ENCODE results near the gene GSDMA. TPM values are rescaled to one million over a fixed set of nuclear protein-coding genes. Genes with fewer than 3 reads are reported as not detected.

The GSDMA gene
- total and polyA plus RNA-seq, 2 experiments from 2014 or later: not detected

GRCh38 chr17:40019140-40019991, 56.6 kb downstream of the GSDMA start:
- no peak for TF ChIP-seq CTCF (IDR thresholded peaks at IDR 0.05; ENCODE audit: low read depth, low read length)
- no peak overlapping the region for H3K4me3 ChIP-seq
- H3K36me3 ChIP-seq: peaks cover 15% of the 10 kb centered on the region
- peaks cover 13% of the 10 kb centered on the region for H3K4me1 ChIP-seq (ENCODE audit: low read depth)
- no peaks in the 10 kb centered on the region for H3K27me3 ChIP-seq
- peak overlapping the region; percentile 88 for H3K27ac ChIP-seq
- DNase-seq (ENCODE audit: low read depth in 1 of 2, low spot score in 1 of 2): peak in 1 of 2 donors; percentile 84
- no peaks in the 10 kb centered on the region for H3K9me3 ChIP-seq (ENCODE audit: low read depth)

- no peak for DNase-seq (ENCODE audit: low read depth in 1 of 2, low spot score in 1 of 2)
- H3K9me3 ChIP-seq (ENCODE audit: low read depth): no peaks in the 10 kb centered on the region
- H3K4me3 ChIP-seq: no peak overlapping the region
- peaks cover 16% of the 10 kb centered on the region for H3K36me3 ChIP-seq
- no peak overlapping the region for H3K27ac ChIP-seq
- H3K27me3 ChIP-seq: no peaks in the 10 kb centered on the region
- H3K4me1 ChIP-seq (ENCODE audit: low read depth): peaks cover 13% of the 10 kb centered on the region
- no peak for TF ChIP-seq CTCF (IDR thresholded peaks at IDR 0.05; ENCODE audit: low read depth, low read length)
These were observed 57.3 kb downstream of the GSDMA start for GRCh38 chr17:40020146-40020545.

- peak in 1 of 2 donors; percentile 59 for DNase-seq (ENCODE audit: low read depth in 1 of 2, low spot score in 1 of 2)
- no peak for TF ChIP-seq CTCF (IDR thresholded peaks at IDR 0.05; ENCODE audit: low read depth, low read length)
- Histone ChIP-seq H3K27ac (no peak overlapping the region), H3K27me3 (no peaks in the 10 kb centered on the region), H3K4me1 (ENCODE audit: low read depth) (peaks cover 13% of the 10 kb centered on the region), H3K36me3 (peaks cover 29% of the 10 kb centered on the region), H3K4me3 (no peak overlapping the region), H3K9me3 (ENCODE audit: low read depth) (no peaks in the 10 kb centered on the region)
These were observed 58.7 kb downstream of the GSDMA start for GRCh38 chr17:40021451-40021971.

- H3K27ac ChIP-seq: no peak overlapping the region
- peaks cover 13% of the 10 kb centered on the region for H3K4me1 ChIP-seq (ENCODE audit: low read depth)
- H3K27me3 ChIP-seq: no peaks in the 10 kb centered on the region
- TF ChIP-seq CTCF (IDR thresholded peaks at IDR 0.05; ENCODE audit: low read depth, low read length): no peak
- H3K4me3 ChIP-seq: no peak overlapping the region
- H3K9me3 ChIP-seq (ENCODE audit: low read depth): no peaks in the 10 kb centered on the region
- peaks cover 29% of the 10 kb centered on the region for H3K36me3 ChIP-seq
- DNase-seq (ENCODE audit: low read depth in 1 of 2, low spot score in 1 of 2): no peak
These were observed 59.7 kb downstream of the GSDMA start for GRCh38 chr17:40022497-40022896.

- Histone ChIP-seq H3K27ac (no peak overlapping the region), H3K27me3 (no peaks in the 10 kb centered on the region), H3K9me3 (ENCODE audit: low read depth) (no peaks in the 10 kb centered on the region), H3K4me1 (ENCODE audit: low read depth) (peaks cover 13% of the 10 kb centered on the region), H3K4me3 (no peak overlapping the region), H3K36me3 (peaks cover 29% of the 10 kb centered on the region)
- DNase-seq (ENCODE audit: low read depth in 1 of 2, low spot score in 1 of 2): no peak
- TF ChIP-seq CTCF (IDR thresholded peaks at IDR 0.05; ENCODE audit: low read depth, low read length): no peak
These were observed 60.2 kb downstream of the GSDMA start for GRCh38 chr17:40022961-40023541.
